Stomach smooth muscle (tissue), 2 donors: ENCODE data around the gene FMO5.
"Not testable (repeated sequence)": the region's sequence is repeated elsewhere in the genome, so short reads cannot be mapped to it uniquely, and the experiment has no call there.

Source experiments
- H3K27ac ChIP-seq: one replicate; pipeline ENCODE4 v1.7.0; 2013; ENCODE audit warnings: mild to moderate bottlenecking, low read length, inconsistent platforms
- H3K27me3 ChIP-seq, 2 donors: one replicate each; pipeline ENCODE4 v1.7.0; 2013; ENCODE audit warnings: low read length in 2 of 2; ENCODE audit not compliant: insufficient read depth in 2 of 2, control insufficient read depth in 1 of 2
- H3K36me3 ChIP-seq, 2 donors: one replicate each; pipeline ENCODE4 v1.7.0; 2013; ENCODE audit warnings: low read length in 2 of 2; ENCODE audit not compliant: control insufficient read depth in 2 of 2, insufficient read depth in 2 of 2
- H3K4me1 ChIP-seq: one replicate; pipeline ENCODE4 v1.7.0; 2013; ENCODE audit warnings: low read length; ENCODE audit not compliant: control insufficient read depth, insufficient read depth
- H3K4me3 ChIP-seq, 2 donors: one replicate each; pipeline ENCODE4 v1.7.0; 2013; ENCODE audit warnings: low read length in 2 of 2
- H3K9ac ChIP-seq, 2 donors: one replicate each; pipeline ENCODE4 v1.7.0; 2013; ENCODE audit warnings: low read length in 2 of 2, mild to moderate bottlenecking in 1 of 2
- H3K9me3 ChIP-seq, 2 donors: one replicate each; pipeline ENCODE4 v1.7.0; 2013; ENCODE audit warnings: low read length in 2 of 2; ENCODE audit not compliant: control insufficient read depth in 2 of 2
- donor health status: healthy.
- donor health status: Pancreatic carcinoma.

Gene FMO5

DNA sequence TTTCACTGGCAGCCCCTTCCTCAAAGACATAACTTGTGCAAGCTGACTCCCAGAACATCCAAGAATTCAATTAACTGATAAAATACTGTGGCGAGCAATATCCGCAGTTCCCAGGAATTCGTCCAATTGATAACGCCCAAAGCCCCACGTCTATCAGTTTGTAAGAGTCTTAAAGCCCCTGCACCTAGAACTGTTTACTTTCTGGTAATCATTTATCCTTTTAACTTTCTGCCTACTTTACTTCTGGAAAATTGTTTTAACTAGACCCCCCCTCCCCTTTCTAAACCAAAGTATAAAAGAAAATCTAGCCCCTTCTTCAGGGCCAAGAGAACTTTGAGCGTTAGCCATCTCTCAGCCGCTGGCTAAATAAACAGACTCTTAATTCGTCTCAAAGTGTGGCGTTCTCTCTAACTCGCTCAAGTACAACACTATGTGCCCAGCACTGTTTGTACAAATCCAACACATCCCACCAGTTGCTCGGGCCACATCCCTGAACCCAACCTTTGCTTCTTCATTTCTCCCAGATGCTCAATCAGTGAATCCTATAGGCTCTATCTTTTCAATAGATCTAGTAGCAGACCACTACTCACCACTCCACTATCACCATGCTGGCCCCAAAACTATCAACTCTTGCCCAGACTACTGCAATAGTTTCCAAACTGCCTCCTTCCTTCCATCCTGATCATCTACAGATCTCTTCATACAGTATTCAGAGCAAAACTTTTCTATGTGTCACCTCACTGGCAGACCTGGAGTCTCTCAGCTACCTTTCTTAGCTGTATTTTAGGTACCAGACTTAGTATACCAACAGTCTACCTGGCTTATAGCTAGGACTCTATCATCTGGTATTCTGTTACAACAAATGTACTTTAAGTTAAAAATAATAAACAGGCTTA is 14.0 kb upstream of the FMO5 start:
- no peaks in the 10 kb centered on the region for H3K36me3 ChIP-seq
- H3K27me3 ChIP-seq, result peaks cover 0 to 8% of the 10 kb centered on the region in 2 donors
- no peak overlapping the region for H3K4me3 ChIP-seq
- H3K4me1 ChIP-seq, result no peaks in the 10 kb centered on the region
- H3K9ac ChIP-seq, result no peak overlapping the region
- H3K27ac ChIP-seq, result no peak overlapping the region
- H3K9me3 ChIP-seq, result no peaks in the 10 kb centered on the region

DNA sequence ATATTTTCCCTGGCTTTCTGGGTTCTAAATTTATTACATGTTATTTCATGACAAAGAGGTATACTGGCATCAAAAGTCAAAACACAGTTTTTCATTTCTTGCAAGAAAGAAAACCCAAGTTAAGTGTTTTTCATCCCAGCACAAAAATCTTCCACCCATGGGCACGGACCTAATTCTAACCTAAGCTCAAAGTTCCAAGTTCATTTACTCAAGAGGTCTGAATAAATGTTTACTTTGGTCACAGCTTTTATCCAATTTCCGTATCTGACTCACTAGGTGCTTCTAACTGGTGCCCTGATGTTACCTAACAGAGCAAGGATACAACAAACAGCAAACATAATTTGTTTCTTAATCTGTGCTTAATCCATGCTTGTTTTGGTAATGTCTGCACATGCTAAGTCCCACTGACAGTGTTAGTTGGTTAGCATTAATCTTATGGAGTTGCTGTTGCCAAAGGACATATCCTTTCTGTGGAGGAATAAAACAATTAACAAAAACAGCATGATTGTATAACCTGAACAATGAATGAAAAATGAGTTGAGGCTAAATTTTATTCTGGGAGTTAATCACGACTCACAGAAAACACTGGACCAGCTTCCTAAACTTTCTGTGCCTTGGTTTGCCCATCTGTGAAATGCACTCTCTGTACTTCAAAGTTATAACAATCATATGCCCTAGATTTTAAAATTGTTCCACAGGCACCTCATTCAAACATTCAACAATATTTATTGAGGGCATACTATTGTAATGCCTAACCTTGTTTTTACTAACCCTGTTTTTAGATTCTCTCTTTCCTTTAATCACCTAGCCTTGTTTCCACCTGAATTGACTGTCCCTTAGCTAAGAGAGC is 13.1 kb upstream of the FMO5 start:
- Histone ChIP-seq H3K9me3 (no peaks in the 10 kb centered on the region), H3K9ac (no peak overlapping the region), H3K27me3 (peaks cover 0 to 8% of the 10 kb centered on the region in 2 donors), H3K4me3 (no peak overlapping the region), H3K36me3 (no peaks in the 10 kb centered on the region), H3K27ac (no peak overlapping the region), H3K4me1 (no peaks in the 10 kb centered on the region)

DNA sequence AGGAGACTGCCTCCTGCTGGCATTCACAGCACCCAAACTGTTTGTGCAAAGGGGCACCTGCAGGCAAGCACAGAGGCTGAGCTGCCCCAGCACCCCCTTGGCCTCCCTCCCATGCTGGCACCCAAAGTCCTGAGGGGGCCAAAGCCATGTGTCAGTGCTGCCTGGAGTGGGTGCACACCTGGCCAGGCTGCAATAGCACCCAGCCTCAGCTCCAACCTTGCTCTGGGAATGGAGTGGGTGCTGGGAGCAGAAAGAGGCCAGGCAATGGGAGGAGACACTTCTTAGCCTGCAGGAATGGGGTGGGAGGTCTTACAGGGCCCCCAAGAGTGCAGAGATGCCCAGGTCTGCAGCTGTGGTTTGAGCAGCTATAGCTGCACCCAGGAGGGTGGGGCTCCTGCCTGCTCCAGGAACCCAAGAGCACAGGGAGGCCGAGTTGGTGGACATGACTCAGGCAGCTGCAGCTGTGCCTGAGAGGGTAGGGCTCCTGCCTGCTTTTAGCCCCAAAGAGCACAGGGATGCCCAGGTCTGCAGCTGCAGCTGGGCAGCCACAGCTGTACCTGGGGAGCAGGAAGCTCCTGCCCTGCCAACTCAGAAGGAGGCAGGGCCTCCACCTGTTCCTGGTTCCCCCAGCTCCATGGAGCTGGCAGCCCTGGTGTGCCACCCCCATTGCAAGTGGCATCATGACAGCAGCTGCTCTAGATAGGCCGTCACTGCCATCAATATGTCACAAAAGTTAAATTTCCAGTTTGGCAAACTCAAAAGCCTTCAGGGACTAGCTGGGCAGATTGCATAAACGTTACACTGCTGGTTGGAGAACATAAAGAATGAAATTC is 12.0 kb upstream of the FMO5 start:
- no peak overlapping the region for H3K9ac ChIP-seq
- H3K9me3 ChIP-seq, result no peaks in the 10 kb centered on the region
- no peak overlapping the region for H3K4me3 ChIP-seq
- peaks cover 0 to 8% of the 10 kb centered on the region in 2 donors for H3K27me3 ChIP-seq
- H3K27ac ChIP-seq, result no peak overlapping the region
- H3K4me1 ChIP-seq, result no peaks in the 10 kb centered on the region
- no peaks in the 10 kb centered on the region for H3K36me3 ChIP-seq

DNA sequence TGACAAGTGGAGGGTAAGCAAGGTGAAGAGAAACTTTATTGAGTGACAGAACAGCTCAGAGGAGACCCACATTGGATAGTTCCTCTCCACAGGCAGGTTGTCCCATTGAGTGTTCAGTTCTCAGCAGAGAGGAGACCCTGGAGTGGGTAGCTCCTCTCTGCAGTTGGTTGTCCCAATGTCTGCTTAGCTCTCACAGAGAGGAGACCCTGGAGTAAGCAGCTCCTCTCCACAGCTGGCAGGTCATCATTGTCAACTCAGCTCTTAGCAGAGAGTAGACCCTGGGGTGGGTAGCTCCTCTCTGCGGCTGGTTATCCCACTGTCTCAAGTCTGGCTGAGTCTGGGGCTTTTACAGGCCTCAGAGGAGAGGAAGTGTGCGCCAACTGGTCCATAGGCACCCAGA is 11.3 kb upstream of the FMO5 start:
- Histone ChIP-seq H3K27ac (no peak overlapping the region), H3K36me3 (no peaks in the 10 kb centered on the region), H3K4me1 (no peaks in the 10 kb centered on the region), H3K9me3 (no peaks in the 10 kb centered on the region), H3K27me3 (peaks cover 0 to 8% of the 10 kb centered on the region in 2 donors), H3K4me3 (no peak overlapping the region), H3K9ac (no peak overlapping the region)

DNA sequence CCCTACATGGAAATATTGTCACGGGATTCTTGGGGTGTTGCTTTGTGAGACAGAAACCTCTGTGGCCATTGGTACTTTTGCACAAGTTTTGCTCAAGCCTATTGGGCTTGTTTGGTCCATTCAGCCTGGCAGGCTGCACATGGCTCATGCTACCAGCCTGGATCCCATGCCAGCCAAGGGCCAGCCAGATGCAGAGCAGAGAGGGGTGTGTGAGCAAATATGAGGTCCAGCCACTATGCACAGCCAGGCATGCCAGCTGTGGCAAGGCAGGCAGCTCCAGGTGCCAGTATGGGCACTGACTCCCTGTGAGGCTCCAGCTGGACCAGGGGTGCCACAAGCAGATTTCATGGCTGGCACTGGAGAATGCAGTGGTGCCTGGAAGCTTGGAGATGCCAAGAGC is 10.7 kb upstream of the FMO5 start:
- Histone ChIP-seq H3K4me1 (no peaks in the 10 kb centered on the region), H3K4me3 (no peak overlapping the region), H3K9me3 (no peaks in the 10 kb centered on the region), H3K27me3 (peaks cover 0 to 8% of the 10 kb centered on the region in 2 donors), H3K9ac (no peak overlapping the region), H3K36me3 (no peaks in the 10 kb centered on the region), H3K27ac (no peak overlapping the region)

DNA sequence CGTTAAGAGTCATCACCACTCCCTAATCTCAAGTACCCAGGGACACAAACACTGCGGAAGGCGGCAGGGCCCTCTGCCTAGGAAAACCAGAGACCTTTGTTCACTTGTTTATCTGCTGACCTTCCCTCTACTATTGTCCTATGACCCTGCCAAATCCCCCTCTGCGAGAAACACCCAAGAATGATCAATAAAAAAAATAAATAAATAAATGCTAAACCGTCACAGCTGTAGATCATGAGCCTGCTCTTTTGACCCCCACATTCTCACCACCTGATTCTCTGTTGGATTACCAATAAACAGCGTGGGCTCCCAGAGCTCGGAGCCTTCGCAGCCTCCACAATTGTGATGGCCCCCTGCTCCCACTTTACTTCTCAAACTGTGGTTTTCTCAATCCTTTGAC is 8.8 kb upstream of the FMO5 start:
- not testable (repeated sequence) for H3K9me3 ChIP-seq, H3K27ac ChIP-seq, H3K36me3 ChIP-seq, H3K4me3 ChIP-seq, H3K4me1 ChIP-seq, H3K27me3 ChIP-seq, H3K9ac ChIP-seq

DNA sequence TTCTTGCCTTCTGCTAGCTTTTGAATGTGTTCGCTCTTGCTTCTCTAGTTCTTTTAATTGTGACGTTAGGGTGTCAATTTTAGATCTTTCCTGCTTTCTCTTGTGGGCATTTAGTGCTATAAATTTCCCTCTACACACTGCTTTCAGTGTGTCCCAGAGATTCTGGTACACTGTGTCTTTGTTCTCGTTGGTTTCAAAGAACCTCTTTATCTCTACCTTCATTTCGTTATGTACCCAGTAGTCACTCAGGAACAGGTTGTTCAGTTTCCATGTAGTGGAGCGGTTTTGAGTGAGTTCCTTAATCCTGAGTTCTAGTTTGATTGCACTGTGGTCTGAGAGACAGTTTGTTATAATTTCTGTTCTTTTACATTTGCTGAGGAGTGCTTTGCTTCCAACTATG is 5.9 kb upstream of the FMO5 start:
- H3K27ac ChIP-seq, H3K9ac ChIP-seq, H3K4me1 ChIP-seq, H3K36me3 ChIP-seq, H3K9me3 ChIP-seq, H3K27me3 ChIP-seq, H3K4me3 ChIP-seq: not testable (repeated sequence)

DNA sequence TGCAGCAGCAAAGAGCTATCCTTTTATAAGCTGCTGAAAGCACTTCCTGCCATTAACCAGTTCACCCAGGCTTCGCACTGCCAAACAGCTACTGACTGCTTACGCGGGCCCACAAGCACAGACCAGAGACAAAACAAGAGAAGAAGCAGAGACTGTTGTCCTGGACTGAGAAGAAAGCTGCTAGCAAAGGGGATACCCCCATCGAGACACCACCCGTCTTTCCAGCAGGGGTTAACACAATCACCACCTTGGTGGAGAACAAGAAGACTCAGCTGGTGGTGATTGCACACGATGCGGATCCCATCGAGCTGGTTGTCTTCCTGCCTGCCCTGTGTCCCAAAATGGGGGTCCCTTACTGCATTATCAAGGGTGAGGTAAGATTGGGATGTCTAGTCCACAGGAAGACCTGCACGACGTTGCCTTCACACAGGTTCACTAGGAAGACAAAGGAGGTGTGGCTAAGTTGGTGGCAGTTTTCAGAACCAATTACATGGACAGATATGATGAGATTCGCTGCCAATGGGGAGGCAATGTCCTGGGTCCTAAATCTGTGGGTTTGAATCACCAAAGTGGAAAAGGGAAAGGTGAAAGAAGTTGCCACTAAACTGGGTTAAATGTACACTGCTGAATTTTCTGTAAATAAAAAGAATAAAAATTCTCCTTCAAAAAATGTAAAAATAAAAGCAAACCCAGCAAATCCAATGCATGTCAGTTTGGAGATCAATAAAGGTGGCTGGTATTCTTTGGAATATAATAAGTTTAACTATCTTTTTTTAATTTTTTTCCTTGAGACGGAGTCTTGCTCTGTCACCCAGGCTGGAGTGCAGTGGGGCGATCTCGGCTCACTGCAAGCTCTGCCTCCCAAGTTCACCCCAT is 1.2 kb downstream of the FMO5 start:
- H3K9me3 ChIP-seq, result no peaks in the 10 kb centered on the region
- no peak overlapping the region for H3K4me3 ChIP-seq
- peaks cover 6% of the 10 kb centered on the region for H3K4me1 ChIP-seq
- no peak overlapping the region for H3K9ac ChIP-seq
- H3K27me3 ChIP-seq, result no peaks in the 10 kb centered on the region
- no peaks in the 10 kb centered on the region for H3K36me3 ChIP-seq
- no peak overlapping the region for H3K27ac ChIP-seq

DNA sequence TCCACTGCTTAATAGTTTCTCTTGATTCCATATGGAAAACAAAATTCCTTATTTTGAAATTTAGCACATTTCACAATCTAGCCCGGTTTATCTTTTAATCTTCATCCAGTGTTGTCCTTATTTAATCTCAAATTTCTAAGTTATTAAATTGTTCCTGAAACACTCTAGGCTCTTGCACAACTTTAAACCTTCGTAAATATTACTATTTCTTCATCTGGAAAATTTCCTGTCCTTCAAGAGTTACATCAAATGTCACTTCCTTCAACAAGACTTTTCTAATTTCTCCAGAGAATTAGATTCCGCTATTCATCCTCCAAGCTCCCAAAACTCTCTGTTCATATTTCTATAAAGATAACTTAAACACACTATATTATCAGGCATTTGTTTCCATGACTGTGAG is 6.5 kb downstream of the FMO5 start:
- Histone ChIP-seq H3K9ac (no peak overlapping the region), H3K27me3 (no peaks in the 10 kb centered on the region), H3K27ac (no peak overlapping the region), H3K4me3 (no peak overlapping the region), H3K9me3 (no peaks in the 10 kb centered on the region), H3K4me1 (no peaks in the 10 kb centered on the region), H3K36me3 (no peaks in the 10 kb centered on the region)

DNA sequence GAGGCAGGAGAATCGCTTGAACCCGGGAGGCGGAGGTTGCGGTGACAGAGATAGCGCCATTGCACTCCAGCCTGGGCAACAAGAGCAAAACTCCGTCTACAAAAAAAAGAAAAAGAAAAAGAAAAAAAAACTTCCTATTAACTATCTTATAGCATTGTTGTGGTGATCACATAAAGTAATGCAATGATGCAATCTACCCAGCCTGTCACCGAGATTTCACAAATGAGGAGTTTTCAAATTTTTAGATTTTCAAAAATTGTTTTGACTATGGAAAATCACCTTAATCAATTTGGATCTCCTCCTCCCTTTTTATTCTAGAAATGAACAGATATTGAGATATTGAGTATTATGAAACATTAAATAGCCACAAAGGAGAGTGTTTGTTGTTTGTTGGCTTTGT is 8.0 kb downstream of the FMO5 start:
- no peak overlapping the region for H3K27ac ChIP-seq
- H3K36me3 ChIP-seq, result no peaks in the 10 kb centered on the region
- no peak overlapping the region for H3K9ac ChIP-seq
- H3K9me3 ChIP-seq, result no peaks in the 10 kb centered on the region
- H3K4me1 ChIP-seq, result no peaks in the 10 kb centered on the region
- no peaks in the 10 kb centered on the region for H3K27me3 ChIP-seq
- H3K4me3 ChIP-seq, result no peak overlapping the region
